Prostate gland (tissue), 2 donors: Measurements from ENCODE around the gene DTYMK. TPM values are rescaled to one million over a fixed set of nuclear protein-coding genes. Genes with fewer than 3 reads are reported as not detected.

Experiments
- DNase-seq: peaks from one replicate; pipeline ENCODE4 v3.0.0-alpha.2; 2019; ENCODE audit warnings: low spot score
- H3K27ac ChIP-seq, 2 donors: fragments of 200-600 bp; sonication (generic); 2 replicates each; pipeline ENCODE4 v1.5.1; 2017 to 2019
- H3K27me3 ChIP-seq: fragments of 200-600 bp; sonication (generic); replicated peaks from 2 replicates; pipeline ENCODE4 v1.5.1; 2019; ENCODE audit not compliant: insufficient read depth
- H3K36me3 ChIP-seq, 2 donors: fragments of 200-600 bp; sonication (generic); 1 replicate in 1 of 2; 2 replicates in 1 of 2; pipeline versions ENCODE4 v1.5.1 to v1.8.1; 2017 to 2019
- H3K4me1 ChIP-seq: fragments of 200-600 bp; sonication (generic); replicated peaks from 2 replicates; pipeline ENCODE4 v1.5.1; 2019
- H3K4me3 ChIP-seq, 2 donors: fragments of 200-600 bp; sonication (generic); 2 replicates each; pipeline ENCODE4 v1.5.1; 2017 to 2019
- H3K9me3 ChIP-seq: fragments of 200-600 bp; sonication (generic); 2 replicates; pipeline ENCODE4 v1.5.1; 2017
- CTCF ChIP-seq, 4 experiments: fragments of 200-600 bp in 2 of 4; fragments of 450-650 bp in 2 of 4; sonication (generic) in 2 of 4; IDR thresholded peaks; 1 replicate in 3 of 4; 2 replicates in 1 of 4; pipeline ENCODE4 v1.5.1; 2016 to 2019; ENCODE audit warnings: antibody characterized with exemption in 4 of 4, mild to moderate bottlenecking in 2 of 4, moderate library complexity in 2 of 4
- POLR2A ChIP-seq: fragments of 450-650 bp; IDR thresholded peaks from one replicate; pipeline ENCODE4 v1.6.1; 2016; ENCODE audit warnings: antibody characterized with exemption, mild to moderate bottlenecking
- POLR2AphosphoS5 ChIP-seq: sonication (generic); formaldehyde crosslinking; IDR thresholded peaks from one replicate; pipeline ENCODE4 v1.6.1; 2017; ENCODE audit warnings: antibody characterized with exemption
- WGBS: methylation state at CpG from one replicate; pipeline ENCODE4 v1.1.5; 2018; 5-methylcytosine and 5-hydroxymethylcytosine counted together
- intact Hi-C: fragments of 100-400 bp; cut with DNase I; formaldehyde crosslinking; loops from one replicate; pipeline ENCODE4 v1.14.2; 2022
- total RNA-seq, 2 donors: library from RNA; depleted of rRNA; stranded (reverse); fragments of >200 nt; gene quantifications; one replicate each; pipeline ENCODE4 v1.1.0, GENCODE V29; 2016

The DTYMK gene
- total RNA-seq, 2 donors from 2014 or later, result 26.0 to 35.8 TPM

GRCh38 chr2:241670333-241671110 is 16.1 kb downstream of the DTYMK start:
- H3K4me3 ChIP-seq, result no peak overlapping the region
- no peaks in the 10 kb centered on the region for H3K4me1 ChIP-seq
- H3K9me3 ChIP-seq, result no peaks in the 10 kb centered on the region
- no peaks in the 10 kb centered on the region for H3K27me3 ChIP-seq
- H3K27ac ChIP-seq, result no peak overlapping the region
- peaks cover 0 to 15% of the 10 kb centered on the region in 2 donors for H3K36me3 ChIP-seq
- WGBS, result 86% methylated on average over 29 of the region's 31 CpGs
- TF ChIP-seq POLR2AphosphoS5 (no peak), POLR2A (no peak), CTCF (IDR thresholded peaks at IDR 0.05) (no peak)
- intact Hi-C loops, result no loop called here
- no peak for DNase-seq

GRCh38 chr2:241668839-241669238 is 17.8 kb downstream of the DTYMK start:
- no peaks in the 10 kb centered on the region for H3K4me1 ChIP-seq
- H3K4me3 ChIP-seq, result no peak overlapping the region
- no peak for DNase-seq
- H3K27ac ChIP-seq, result no peak overlapping the region
- intact Hi-C loops, result no loop called here
- TF ChIP-seq POLR2A, result no peak
- TF ChIP-seq POLR2AphosphoS5, result no peak
- no peak for TF ChIP-seq CTCF (IDR thresholded peaks at IDR 0.05)
- H3K9me3 ChIP-seq, result no peaks in the 10 kb centered on the region
- H3K27me3 ChIP-seq, result no peaks in the 10 kb centered on the region
- 88% methylated on average over 12 of the region's 12 CpGs for WGBS
- peaks cover 0 to 15% of the 10 kb centered on the region in 2 donors for H3K36me3 ChIP-seq

- DNase-seq, result no peak
- no peak for TF ChIP-seq POLR2AphosphoS5
- TF ChIP-seq POLR2A, result no peak
- TF ChIP-seq CTCF (IDR thresholded peaks at IDR 0.05), result no peak
- H3K36me3 ChIP-seq, result peaks cover 0 to 15% of the 10 kb centered on the region in 2 donors
- no peak overlapping the region for H3K27ac ChIP-seq
- no peaks in the 10 kb centered on the region for H3K27me3 ChIP-seq
- WGBS, result 91% methylated on average over 21 of the region's 21 CpGs
- no peaks in the 10 kb centered on the region for H3K9me3 ChIP-seq
- intact Hi-C loops, result no loop called here
- no peaks in the 10 kb centered on the region for H3K4me1 ChIP-seq
- H3K4me3 ChIP-seq, result no peak overlapping the region
Observed at GRCh38 chr2:241668354-241668753, 18.3 kb downstream of the DTYMK start.

- Histone ChIP-seq H3K27me3 (no peaks in the 10 kb centered on the region), H3K27ac (no peak overlapping the region), H3K9me3 (no peaks in the 10 kb centered on the region), H3K36me3 (peaks cover 0 to 11% of the 10 kb centered on the region in 2 donors), H3K4me1 (no peaks in the 10 kb centered on the region), H3K4me3 (no peak overlapping the region)
- WGBS, result 68% methylated on average over 42 of the region's 42 CpGs
- TF ChIP-seq CTCF (IDR thresholded peaks at IDR 0.05) (no peak), POLR2AphosphoS5 (no peak), POLR2A (no peak)
- no peak for DNase-seq
- intact Hi-C loops, result no loop called here
Observed at GRCh38 chr2:241666627-241667400, 19.8 kb downstream of the DTYMK start.
